ENCODE data around the gene TP53BP1.

- no peak for TF ChIP-seq EP300 (conservative IDR thresholded peaks at IDR 0.05; ENCODE audit: poor library complexity, severe bottlenecking)
- TF ChIP-seq, protein P1, sequence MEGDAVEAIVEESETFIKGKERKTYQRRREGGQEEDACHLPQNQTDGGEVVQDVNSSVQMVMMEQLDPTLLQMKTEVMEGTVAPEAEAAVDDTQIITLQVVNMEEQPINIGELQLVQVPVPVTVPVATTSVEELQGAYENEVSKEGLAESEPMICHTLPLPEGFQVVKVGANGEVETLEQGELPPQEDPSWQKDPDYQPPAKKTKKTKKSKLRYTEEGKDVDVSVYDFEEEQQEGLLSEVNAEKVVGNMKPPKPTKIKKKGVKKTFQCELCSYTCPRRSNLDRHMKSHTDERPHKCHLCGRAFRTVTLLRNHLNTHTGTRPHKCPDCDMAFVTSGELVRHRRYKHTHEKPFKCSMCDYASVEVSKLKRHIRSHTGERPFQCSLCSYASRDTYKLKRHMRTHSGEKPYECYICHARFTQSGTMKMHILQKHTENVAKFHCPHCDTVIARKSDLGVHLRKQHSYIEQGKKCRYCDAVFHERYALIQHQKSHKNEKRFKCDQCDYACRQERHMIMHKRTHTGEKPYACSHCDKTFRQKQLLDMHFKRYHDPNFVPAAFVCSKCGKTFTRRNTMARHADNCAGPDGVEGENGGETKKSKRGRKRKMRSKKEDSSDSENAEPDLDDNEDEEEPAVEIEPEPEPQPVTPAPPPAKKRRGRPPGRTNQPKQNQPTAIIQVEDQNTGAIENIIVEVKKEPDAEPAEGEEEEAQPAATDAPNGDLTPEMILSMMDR (IDR thresholded peaks at IDR 0.05; ENCODE audit: poor library complexity, severe bottlenecking): no peak
- no peak for TF ChIP-seq POLR2AphosphoS5 (IDR thresholded peaks at IDR 0.05)
- TF ChIP-seq EZH2 (IDR thresholded peaks at IDR 0.05; ENCODE audit: borderline replicate concordance, insufficient read depth, low read length, poor library complexity, severe bottlenecking): no peak
- no peak for TF ChIP-seq MXI1 (conservative IDR thresholded peaks at IDR 0.05; ENCODE audit: poor library complexity, severe bottlenecking)
- TF ChIP-seq REST (IDR thresholded peaks at IDR 0.05; ENCODE audit: borderline replicate concordance): no peak
- TF ChIP-seq TAF1 (IDR thresholded peaks at IDR 0.05; ENCODE audit: low read depth): no peak
- TF ChIP-seq SMC3 (conservative IDR thresholded peaks at IDR 0.05; ENCODE audit: poor library complexity): no peak
Observed at GRCh38 chr15:43487271-43487895, 5.6 kb downstream of the TP53BP1 start.

Measured in neural cell (in vitro differentiated cells).